ENCODE results near the gene TNXB.

- TF ChIP-seq EP300 (IDR thresholded peaks at IDR 0.05; ENCODE audit: borderline replicate concordance) (no peak), USF1 (IDR thresholded peaks at IDR 0.05) (no peak), YY1 (IDR thresholded peaks at IDR 0.05; ENCODE audit: low read depth) (no peak), TAF1 (IDR thresholded peaks at IDR 0.05; ENCODE audit: low read depth) (no peak), CEBPB (IDR thresholded peaks at IDR 0.05) (no peak), RAD21 (IDR thresholded peaks at IDR 0.05; ENCODE audit: low read depth) (no peak), EGR1 (IDR thresholded peaks at IDR 0.05) (no peak), TCF12 (IDR thresholded peaks at IDR 0.05; ENCODE audit: low read depth) (no peak)
These were observed 22.2 kb downstream of the TNXB start for GRCh38 chr6:32086661-32087573.

Measured in Ishikawa (cell line).